Stimulated activated CD4-positive, alpha-beta T cell treated with anti-CD3 and anti-CD28 coated beads, Interleukin-12 subunit alpha, Interleukin-12 subunit beta, amount 100 ng/mL, for 24 hours (primary cell): ENCODE measurements around the gene EID3.
A peak's percentile ranks its signal among the peaks of the same experiment; 100 is the strongest.
"Not testable (repeated sequence)": the region's sequence is repeated elsewhere in the genome, so short reads cannot be mapped to it uniquely, and the experiment has no call there.

ENCODE experiments used
- DNase-seq, 2 experiments: peaks; one replicate each; pipeline ENCODE4 v3.0.0-alpha.2; 2020; ENCODE audit warnings: low read depth in 2 of 2

The EID3 gene

DNA sequence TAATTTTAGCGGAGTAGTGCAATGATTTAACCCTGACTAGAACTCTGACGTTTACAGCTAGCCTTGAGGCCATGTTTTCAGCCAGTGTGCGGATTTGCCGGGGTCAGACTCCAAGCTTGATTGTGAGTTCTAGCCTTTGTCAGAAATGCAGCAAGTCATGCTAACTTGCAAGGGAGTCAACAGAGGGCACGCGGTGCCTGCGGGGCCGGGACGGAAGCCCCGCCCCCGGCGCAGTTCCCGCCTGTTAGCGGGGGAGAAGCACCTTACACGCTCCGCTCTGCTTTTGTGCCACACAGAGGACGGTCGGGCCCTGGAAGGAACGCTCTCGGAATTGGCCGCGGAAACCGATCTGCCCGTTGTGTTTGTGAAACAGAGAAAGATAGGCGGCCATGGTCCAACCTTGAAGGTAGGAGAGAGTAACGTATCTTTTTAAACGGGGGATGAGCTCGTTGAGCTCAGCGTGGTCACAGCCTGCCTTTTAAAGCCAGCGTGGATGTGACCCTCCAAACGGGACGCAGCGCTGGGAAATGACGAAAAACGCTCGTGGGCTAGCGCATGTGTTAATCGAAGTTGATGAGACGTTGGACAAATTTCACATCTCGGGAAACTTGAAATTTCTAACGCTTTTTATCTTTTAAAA, 14.8 kb upstream of the EID3 start:
- DNase-seq, result peak; percentile 75 to 80

DNA sequence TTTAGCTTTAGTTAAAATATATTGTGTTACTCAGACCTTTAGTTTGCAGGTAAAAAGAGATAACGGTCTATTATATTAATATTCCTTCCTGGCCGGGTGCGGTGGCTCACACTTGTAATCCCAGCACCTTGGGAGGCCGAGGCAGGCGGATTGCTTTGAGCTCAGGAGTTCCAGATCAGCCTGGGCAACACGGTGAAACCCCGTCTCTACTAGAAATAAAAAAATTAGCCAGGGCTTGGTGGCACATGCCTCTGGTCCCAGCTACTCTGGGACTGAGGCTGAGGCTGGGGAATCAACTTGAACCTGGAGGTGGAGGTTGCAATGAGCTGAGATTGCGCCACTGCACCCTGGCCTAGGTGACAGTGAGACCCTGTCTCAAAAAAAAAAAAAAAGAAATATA, 13.2 kb upstream of the EID3 start:
- no peak for DNase-seq

DNA sequence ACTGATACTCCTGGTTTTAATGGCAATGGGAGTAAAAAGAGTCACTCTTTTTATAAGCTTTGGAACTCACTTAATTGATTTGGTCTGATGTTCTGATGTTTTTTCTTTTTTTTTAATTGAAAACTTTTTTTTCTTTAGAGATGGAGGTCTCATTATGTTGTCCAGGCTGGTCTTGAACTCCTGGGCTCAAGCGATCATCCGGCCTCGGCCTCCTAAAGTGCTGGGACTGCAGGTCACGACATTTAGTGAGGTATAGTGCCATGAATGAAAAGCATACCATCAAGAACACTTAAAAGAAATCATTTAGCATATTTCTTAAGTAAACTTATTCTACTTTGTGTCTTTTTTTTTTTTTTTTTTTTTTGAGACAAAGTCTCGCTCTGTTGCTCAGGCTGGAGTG, 12.7 kb upstream of the EID3 start:
- no peak for DNase-seq

DNA sequence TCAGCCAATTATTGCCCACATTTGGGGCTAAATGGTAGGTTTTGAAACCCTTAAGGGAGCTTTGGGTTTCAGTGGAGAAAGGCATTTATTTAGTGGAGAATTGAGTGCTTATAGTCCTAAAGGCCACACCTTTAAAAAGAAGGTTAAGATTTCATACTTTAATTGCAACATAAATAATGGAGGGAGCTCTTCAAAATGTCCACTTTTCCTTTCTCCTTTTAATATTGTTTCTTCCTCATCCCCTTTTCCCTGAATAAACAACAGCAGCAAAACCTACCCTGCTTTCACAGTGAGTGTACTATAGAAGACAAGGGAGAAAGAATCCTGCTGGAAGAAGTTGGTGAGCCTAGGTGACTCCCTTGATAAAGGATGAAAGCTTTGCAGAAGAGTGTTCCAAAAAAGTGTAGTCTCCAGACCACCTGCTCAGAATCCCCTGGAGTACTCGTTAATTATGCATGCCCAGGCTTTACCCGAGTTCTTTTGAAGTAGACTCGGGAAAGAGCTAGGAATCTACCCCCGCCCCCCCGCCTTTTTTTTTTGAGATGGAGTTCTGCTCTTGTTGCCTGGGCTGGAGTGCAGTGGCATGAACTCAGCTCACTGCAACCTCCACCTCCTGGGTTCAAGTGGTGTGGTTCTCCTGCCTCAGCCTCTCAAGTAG, 11.5 kb upstream of the EID3 start:
- DNase-seq, result no peak

DNA sequence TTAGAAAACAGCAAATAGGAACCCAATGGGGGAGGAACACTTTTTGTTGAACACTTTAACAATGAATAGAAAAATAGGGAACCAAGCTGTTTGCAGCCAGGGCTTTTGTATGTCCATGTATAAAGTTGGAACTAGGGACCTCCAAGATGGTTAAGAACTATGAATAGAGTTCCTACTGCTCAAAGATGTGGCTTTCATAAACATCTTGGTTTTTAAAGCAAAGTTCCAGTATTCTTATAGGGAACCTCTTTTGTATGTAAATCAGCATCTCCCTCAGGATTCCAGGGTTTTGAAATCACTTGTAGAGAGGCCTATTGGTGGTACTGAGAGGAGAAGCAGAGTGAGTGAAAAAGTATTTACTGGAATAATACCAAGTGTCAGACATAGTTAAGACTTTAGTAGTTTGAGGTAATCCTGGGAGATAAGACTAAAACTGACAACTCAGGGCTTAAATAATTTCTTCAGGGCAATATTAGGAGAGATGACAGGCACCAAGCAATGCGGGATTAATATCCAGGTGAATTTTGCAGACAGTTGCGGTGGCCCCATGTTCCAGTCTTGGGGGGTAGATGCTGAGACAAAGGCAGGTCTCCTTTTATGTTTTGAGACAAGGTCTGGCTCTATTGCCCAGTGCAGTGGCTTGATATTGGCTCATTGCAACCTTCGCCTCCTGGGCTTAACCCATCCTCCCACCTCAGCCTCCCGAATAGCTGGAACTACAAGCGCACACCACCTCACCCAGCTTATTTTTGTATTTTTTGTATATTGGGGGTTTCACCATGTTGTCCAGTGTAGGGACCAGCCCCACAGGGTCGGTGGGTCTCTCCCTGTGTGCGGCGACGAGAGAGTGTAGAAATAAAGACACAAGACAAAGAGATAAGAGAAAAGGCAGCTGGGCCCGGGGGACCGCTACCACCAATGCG, 10.4 kb upstream of the EID3 start:
- no peak for DNase-seq

DNA sequence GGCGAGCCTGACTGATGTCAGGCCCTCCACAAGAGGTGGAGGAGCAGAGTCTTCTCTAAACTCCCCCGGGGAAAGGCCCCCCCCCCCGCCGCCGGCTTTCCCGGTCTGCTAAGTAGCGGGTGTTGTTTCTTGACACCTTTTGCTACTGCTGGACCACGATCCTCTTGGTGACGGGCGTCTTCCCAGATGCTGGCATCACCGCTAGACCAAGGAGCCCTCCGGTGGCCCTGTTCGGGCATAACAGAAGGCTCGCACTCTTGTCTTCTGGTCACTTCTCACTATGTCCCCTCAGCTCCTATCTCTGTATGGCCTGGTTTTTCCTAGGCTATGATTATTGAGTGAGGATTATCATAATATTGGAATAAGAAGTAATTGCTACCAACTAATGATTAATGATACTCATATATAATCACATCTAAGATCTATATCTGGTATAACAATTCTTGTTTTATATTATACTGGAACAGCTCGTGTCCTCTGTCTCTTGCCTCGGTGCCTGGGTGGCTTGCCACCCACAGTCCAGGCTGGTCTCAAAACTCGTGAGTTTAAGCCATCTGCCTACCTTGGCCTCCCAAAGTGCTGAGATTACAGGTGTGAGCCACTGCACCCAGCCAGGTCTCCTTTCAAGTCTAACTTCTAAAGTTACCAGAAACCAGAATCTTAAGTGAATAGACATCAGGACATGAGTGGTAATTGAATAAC, 9.2 kb upstream of the EID3 start:
- DNase-seq, result not testable (repeated sequence)

DNA sequence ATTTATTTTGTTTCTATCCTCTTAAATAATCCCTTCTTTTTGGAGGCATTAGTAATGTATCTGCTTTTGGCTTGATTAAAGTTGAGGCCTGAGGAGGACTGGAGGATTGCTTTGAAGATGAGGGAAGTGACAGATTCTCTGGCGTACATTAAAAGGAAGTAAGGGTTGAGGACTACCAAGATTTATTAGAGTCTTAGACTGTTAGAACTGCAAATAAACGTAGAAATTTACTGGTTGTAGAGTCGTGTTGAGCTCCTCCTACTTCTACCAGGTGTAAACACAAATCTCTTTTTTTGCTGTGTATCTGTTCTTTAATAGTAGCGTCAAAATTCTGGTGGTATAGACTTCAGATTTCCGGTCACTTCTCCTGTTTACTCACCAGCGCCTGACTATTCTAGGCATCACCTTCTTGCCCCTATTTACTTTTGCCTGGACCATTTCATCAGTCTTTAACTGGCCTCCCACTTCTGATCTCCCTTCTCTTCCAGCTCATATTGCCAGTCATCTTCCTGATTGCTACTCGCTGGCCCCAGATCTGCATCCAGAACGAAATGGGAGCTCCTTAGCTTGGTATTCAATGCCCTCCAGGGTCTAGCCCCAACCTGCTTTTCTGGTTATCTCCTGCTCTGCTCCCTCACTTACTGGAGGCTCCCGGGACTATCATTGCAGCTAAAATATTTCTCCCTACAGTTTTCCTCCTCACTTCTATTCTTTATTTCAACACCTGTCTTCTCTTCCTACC, 8.4 kb upstream of the EID3 start:
- no peak for DNase-seq

DNA sequence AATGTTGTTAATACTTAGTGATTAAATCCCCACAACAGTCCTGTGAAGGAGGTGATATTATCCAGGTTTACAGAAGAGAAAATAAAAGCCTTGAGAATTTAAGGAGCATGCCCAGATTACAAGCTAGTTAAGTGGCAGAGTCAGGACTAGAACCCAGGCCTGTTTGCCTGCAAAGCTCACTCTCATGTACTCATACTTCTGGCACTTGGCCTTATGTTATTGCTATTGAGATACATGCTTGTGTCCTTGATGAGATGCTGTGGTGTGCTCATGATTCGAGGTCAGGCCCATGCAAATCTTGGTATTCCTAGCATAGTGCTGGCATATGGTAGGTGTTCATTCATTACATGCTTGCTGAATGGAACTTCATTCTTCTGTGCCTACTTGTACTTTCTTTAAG, 7.6 kb upstream of the EID3 start:
- DNase-seq, result no peak

DNA sequence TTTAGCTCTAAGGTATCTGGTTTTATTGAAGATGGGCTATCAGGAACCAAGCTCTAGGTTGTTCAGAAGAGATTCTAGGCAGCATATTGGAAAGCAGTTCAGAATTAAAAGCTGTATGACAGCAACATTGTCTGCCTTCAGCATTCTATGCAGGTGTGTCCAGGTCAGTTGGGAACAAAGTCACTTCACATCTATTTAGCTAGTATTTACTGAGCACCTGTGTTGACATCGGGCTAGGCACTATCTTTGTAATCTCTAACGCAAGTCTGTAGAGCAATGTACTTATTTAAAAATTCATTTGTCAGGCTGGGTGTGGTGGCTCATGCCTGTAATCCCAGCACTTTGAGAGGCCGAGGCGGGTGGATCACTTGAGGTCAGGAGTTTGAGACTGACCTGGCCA, 6.8 kb upstream of the EID3 start:
- DNase-seq, result no peak

DNA sequence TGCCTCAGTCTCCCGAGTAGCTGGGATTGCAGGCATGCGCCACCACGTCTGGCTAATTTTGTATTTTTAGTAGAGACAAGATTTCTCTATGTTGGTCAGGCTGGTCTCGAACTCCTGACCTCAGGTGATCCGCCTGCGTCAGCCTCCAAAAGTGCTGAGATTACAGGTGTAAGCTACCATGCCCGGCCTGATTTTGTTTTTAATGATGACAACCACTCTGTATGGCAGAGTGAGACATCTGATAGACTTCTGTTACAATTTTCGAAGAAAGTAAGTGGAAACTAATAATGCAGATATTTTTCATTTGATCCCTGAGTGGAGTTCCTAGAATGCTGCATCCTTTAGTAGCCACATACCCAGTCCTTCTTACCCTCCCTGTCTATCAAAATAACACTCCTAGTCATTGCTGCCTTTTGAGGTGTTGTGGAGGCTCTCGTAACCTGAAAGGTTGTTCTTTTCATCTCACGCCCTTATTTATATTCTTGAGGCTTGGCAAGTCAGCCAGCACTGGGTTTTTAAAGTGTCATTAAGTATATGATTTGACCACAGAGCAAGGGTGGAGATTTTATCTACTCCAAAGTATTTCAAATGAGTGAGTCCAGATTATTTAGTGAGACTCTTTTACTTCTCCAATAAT, 5.9 kb upstream of the EID3 start:
- DNase-seq, result no peak

DNA sequence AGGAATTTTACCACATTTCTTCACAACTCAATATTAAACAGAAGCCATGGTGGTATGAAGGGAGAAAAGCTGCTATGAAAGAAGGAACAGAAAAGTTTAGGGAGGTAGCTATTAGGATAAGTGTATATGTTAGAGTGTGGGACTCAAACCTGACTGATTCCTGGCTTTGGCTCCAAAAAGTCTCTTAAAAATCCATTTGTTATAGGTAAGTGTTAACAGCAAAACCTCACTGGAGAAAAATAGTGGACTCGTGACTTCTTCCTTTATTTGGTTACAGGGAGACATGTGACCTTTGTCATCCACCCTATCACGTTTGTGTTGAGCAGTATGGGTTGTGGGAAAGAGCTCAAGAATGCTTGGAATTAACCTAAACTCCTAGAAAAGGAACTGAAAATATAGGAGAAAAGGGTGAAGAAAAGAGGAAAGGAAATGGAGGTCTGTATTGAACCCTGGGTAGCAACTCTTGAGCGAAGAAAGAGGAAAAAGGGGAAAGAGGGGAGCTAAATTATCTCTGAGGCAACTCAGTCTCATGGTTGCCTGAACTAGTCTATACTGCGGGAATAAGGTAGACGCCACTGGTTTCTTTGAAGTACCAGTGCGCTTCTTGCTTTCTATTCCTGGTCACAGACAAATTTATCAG, 3.6 kb upstream of the EID3 start:
- no peak for DNase-seq

DNA sequence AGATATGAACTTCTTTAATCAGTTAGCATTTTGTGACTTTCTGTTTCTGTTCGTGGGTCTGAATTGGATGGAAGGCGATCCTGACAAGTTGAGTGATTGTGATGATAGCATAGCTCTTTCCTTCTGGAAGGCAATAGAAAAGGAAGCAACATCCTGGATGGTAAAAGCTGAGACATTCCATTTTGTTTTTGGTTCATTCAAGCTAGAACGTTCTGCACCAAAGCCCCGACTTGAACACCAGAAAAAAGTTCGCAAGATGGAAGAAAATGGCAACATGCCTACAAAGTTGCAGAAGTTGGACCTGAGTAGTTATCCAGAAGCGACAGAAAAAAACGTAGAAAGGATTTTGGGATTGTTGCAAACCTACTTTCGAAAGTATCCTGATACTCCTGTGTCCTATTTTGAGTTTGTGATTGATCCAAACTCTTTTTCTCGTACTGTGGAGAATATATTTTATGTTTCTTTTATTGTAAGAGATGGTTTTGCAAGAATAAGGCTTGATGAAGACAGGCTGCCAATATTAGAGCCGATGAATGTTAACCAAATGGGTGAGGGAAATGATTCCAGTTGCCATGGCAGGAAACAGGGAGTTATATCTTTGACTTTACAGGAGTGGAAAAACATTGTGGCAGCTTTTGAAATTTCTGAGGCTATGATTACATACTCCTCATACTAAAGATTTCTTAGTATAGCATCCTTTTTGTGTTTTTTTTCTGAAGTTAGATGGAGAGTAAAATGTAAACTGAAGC, 896 bp downstream of the EID3 start:
- DNase-seq, result no peak

DNA sequence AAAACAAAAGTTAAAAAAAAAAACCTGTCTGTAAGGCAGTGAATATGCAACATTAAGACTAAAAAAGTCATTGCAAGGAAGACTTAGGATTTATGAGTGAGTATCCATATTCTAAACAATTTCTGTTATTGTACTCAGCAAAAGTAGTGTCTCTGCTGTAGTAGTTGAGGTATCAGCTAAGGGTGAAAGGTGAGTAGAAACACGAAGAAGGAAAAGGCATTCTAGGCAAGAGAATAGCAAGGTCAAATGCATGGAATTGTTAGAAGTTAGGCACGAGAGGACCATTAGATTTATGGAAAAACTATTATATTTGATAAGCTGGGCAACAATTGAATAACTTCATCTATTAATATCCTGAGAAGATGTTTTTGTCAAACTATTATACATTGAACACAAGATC, 1.8 kb downstream of the EID3 start:
- DNase-seq, result no peak

DNA sequence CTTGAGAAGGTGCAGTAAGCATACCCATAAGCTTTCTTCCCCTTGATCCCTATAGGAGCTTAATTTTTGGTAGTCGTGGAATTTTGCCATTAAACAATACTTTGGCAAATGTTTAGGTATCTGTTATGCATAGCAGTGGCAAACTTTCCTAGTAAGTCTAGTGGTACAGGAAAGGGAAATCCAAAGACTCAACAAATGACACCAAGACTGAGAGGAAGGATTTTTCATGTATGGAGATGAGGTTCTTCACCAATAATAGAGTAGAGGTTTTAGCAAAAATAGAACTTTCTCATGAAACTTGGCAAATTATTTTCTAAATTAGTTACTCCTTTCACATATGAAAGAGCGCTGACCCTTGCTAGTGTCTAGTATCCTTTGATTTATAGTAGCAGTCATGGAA, 2.8 kb downstream of the EID3 start:
- DNase-seq, result no peak

DNA sequence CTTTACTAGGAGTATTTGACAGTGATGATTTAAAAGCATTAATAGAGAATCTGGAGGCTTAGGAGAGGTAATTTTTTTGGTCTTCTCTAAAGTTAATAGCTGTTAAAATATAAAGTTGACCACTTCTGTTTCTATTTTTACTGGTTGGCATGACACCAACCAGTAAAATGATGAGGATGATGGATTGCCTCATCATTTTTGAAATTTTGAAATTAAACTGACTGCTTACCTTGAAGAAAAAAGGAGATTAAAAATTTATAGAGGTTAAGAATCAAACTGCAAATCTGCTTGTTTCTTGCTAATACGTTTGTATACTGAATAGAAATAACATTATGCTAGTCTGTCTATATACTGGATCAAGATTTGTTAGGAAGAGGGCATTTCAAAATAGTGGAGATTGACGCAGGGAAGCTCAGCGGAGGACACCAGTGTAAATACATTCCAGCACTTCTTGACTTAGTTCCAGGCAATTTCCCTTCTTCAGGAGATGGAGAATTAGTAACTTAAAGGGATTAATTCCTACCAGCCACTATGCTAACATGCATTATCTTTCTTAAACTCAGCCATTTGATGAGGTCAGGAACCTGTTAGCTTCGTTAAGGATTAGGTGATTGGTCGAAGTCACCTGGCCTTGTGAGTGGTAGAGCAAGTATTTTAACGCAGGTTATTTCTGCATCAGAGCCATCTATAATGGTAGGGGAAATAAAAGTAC, 3.6 kb downstream of the EID3 start:
- no peak for DNase-seq

DNA sequence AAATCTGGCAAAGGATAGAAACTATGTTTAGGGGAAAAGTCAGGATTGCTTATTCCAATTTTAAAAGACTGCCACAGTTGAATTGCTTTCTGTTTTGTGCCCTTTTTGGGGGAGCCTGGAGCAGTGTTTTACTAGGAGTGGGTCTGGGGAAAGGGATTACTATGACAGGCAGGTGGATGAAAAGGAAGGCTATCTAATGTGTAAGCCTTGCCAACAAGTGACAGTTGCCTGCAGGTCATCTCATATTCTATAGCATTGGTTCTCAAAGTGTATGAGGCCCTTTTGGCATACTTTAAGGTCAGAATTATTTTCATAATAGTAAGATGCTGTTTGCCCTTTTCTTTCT, 4.1 kb downstream of the EID3 start:
- DNase-seq, result no peak

DNA sequence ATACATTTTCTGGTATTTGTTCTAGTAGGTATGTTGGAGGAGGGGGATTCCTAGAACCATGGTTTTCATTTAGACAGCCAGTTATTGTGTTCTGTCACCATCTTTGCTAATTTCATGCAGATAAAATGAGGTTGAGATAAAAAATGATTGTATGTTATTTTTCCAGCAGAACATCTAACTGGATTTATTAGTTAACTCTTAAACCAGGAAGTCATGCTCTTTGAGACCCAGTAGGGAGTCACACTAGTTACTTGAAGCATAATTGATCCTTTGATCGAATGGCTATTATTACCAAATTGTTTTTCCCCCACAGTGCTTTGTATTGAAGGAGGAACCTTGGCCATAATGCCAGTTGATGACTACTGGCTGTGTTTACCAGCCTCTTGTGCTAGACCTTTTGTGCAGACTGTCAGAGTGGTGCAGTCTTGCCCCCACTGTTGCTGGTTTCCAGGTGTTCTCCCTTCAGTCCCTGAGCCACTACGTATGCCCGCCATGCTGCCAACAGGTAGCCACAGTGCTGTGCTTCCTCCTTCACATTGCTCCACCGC, 6.0 kb downstream of the EID3 start:
- DNase-seq, result no peak

DNA sequence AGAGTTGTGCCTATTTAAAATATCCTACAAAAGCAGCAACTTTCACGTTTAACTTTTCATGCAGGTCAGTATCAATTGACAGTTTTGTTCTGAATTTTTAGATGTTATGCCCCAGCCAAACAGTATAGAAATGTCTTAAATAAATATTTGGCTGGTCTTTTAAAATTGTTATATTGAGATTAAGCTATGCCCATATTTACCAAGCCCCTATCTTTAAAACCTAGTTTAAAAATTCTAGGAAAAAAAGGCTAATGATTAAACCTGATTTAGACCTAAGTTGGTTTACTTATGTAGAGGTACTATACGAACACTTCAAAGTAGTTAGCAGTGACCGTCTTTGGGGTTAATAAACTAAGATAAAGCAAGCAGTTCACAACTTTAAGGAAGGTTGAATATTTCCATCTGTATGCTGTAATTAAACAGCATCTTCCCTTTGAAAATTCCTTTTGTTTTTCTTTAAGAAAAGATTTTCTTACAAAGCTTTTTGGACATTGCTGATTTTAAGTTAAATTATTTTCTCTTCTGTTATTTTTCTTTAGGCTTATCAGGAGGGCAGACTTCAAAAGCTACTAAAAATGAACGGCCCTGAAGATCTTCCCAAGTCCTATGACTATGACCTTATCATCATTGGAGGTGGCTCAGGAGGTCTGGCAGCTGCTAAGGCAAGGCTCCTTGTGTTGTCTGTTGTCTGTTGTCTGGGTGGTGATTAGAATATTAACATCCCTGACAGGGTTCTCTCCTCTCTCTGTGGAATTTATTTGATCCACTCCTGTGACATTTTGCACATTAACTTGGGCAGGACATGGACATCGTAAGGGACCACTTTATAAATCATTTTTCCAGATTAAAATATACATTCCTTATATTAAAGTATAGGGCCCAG, 7.5 kb downstream of the EID3 start:
- DNase-seq, result no peak
